ENCODE data around the gene STRIP2. TPM values are rescaled to one million over a fixed set of nuclear protein-coding genes. Genes with fewer than 3 reads are reported as not detected.

The STRIP2 gene
- total and polyA plus RNA-seq, 9 of the 15 experiments (the other 6 are each of a cell fraction or from before 2014, with no cell fraction given) = 10.1 to 81.8 (median 42.3) TPM

DNA sequence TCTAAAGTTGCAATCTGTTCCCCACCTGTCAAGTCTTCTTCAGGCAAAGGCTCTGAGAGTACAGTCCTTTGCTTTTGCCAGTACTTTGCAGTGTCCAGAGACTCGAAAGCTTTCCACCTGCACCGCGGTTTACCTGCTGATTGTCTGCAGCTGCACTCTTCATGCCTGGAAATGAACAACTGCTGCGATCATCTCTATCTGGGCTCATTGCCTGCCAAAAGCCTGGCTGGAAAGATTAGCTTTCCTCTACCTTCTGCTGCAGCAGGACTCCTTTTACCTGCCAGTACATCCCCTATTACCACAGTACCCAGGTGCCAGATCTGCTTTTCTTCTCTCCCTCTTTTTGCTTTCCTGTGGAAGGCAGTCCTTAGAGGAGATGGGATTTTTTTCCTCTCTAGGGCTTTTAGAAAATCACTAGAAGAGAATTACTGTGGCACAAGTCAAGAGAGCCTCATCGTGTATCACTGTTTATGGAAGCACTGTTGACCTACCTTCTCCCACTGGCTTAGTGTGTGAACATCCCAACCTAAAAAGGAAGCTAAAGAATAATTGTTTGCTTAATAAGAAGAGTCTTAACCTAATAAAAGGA lies 2.2 kb downstream of the STRIP2 start (continued):
- TF ChIP-seq, protein P1, sequence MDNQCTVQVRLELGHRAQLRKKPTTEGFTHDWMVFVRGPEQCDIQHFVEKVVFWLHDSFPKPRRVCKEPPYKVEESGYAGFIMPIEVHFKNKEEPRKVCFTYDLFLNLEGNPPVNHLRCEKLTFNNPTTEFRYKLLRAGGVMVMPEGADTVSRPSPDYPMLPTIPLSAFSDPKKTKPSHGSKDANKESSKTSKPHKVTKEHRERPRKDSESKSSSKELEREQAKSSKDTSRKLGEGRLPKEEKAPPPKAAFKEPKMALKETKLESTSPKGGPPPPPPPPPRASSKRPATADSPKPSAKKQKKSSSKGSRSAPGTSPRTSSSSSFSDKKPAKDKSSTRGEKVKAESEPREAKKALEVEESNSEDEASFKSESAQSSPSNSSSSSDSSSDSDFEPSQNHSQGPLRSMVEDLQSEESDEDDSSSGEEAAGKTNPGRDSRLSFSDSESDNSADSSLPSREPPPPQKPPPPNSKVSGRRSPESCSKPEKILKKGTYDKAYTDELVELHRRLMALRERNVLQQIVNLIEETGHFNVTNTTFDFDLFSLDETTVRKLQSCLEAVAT (IDR thresholded peaks at IDR 0.05) = peak in 1 of 2 experiments; percentile 99; a peak in 2 of 4 replicates
- TF ChIP-seq ZNF146 (CRISPR knock-in tag; IDR thresholded peaks at IDR 0.05; ENCODE audit: unreplicated experiment) (no peak), ZFPM2 (CRISPR knock-in tag; IDR thresholded peaks at IDR 0.05) (no peak), SRSF3 (IDR thresholded peaks at IDR 0.05; ENCODE audit: insufficient read depth, low read length) (no peak), ZNF79 (CRISPR knock-in tag; IDR thresholded peaks at IDR 0.05; ENCODE audit: low read depth) (no peak), STAT5B (CRISPR knock-in tag; IDR thresholded peaks at IDR 0.05) (no peak), ZSCAN32 (CRISPR knock-in tag; IDR thresholded peaks at IDR 0.05) (no peak), RBBP5 (IDR thresholded peaks at IDR 0.05; ENCODE audit: borderline replicate concordance, insufficient read depth, low read length, poor library complexity, severe bottlenecking) (peak; percentile 90), NONO (IDR thresholded peaks at IDR 0.05; ENCODE audit: low read depth in 2 of 2, low read length in 1 of 2) (no peak), POLR2AphosphoS5 (IDR thresholded peaks at IDR 0.05; ENCODE audit: control insufficient read depth, insufficient read depth, low read depth, low read length) (peak; percentile 74; the same call in 1 of the 2 replicates), SRSF9 (IDR thresholded peaks at IDR 0.05; ENCODE audit: borderline replicate concordance, low read depth, low read length) (no peak), KAT7 (CRISPR knock-in tag; IDR thresholded peaks at IDR 0.05; ENCODE audit: borderline replicate concordance) (no peak)
- TF ChIP-seq, protein P2, sequence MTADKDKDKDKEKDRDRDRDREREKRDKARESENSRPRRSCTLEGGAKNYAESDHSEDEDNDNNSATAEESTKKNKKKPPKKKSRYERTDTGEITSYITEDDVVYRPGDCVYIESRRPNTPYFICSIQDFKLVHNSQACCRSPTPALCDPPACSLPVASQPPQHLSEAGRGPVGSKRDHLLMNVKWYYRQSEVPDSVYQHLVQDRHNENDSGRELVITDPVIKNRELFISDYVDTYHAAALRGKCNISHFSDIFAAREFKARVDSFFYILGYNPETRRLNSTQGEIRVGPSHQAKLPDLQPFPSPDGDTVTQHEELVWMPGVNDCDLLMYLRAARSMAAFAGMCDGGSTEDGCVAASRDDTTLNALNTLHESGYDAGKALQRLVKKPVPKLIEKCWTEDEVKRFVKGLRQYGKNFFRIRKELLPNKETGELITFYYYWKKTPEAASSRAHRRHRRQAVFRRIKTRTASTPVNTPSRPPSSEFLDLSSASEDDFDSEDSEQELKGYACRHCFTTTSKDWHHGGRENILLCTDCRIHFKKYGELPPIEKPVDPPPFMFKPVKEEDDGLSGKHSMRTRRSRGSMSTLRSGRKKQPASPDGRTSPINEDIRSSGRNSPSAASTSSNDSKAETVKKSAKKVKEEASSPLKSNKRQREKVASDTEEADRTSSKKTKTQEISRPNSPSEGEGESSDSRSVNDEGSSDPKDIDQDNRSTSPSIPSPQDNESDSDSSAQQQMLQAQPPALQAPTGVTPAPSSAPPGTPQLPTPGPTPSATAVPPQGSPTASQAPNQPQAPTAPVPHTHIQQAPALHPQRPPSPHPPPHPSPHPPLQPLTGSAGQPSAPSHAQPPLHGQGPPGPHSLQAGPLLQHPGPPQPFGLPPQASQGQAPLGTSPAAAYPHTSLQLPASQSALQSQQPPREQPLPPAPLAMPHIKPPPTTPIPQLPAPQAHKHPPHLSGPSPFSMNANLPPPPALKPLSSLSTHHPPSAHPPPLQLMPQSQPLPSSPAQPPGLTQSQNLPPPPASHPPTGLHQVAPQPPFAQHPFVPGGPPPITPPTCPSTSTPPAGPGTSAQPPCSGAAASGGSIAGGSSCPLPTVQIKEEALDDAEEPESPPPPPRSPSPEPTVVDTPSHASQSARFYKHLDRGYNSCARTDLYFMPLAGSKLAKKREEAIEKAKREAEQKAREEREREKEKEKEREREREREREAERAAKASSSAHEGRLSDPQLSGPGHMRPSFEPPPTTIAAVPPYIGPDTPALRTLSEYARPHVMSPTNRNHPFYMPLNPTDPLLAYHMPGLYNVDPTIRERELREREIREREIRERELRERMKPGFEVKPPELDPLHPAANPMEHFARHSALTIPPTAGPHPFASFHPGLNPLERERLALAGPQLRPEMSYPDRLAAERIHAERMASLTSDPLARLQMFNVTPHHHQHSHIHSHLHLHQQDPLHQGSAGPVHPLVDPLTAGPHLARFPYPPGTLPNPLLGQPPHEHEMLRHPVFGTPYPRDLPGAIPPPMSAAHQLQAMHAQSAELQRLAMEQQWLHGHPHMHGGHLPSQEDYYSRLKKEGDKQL (CRISPR knock-in tag; IDR thresholded peaks at IDR 0.05; ENCODE audit: borderline replicate concordance) = no peak
- TF ChIP-seq, protein P3, sequence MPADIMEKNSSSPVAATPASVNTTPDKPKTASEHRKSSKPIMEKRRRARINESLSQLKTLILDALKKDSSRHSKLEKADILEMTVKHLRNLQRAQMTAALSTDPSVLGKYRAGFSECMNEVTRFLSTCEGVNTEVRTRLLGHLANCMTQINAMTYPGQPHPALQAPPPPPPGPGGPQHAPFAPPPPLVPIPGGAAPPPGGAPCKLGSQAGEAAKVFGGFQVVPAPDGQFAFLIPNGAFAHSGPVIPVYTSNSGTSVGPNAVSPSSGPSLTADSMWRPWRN (IDR thresholded peaks at IDR 0.05; ENCODE audit: low read depth) = no peak
- TF ChIP-seq, protein P4, sequence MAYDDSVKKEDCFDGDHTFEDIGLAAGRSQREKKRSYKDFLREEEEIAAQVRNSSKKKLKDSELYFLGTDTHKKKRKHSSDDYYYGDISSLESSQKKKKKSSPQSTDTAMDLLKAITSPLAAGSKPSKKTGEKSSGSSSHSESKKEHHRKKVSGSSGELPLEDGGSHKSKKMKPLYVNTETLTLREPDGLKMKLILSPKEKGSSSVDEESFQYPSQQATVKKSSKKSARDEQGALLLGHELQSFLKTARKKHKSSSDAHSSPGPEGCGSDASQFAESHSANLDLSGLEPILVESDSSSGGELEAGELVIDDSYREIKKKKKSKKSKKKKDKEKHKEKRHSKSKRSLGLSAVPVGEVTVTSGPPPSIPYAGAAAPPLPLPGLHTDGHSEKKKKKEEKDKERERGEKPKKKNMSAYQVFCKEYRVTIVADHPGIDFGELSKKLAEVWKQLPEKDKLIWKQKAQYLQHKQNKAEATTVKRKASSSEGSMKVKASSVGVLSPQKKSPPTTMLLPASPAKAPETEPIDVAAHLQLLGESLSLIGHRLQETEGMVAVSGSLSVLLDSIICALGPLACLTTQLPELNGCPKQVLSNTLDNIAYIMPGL (CRISPR knock-in tag; IDR thresholded peaks at IDR 0.05) = no peak
- TF ChIP-seq, protein P5, sequence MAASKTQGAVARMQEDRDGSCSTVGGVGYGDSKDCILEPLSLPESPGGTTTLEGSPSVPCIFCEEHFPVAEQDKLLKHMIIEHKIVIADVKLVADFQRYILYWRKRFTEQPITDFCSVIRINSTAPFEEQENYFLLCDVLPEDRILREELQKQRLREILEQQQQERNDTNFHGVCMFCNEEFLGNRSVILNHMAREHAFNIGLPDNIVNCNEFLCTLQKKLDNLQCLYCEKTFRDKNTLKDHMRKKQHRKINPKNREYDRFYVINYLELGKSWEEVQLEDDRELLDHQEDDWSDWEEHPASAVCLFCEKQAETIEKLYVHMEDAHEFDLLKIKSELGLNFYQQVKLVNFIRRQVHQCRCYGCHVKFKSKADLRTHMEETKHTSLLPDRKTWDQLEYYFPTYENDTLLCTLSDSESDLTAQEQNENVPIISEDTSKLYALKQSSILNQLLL (CRISPR knock-in tag; IDR thresholded peaks at IDR 0.05; ENCODE audit: borderline replicate concordance) = no peak

Data from K562 (cell line).